Tibial nerve (tissue), 4 donors: ENCODE measurements around the gene BPIFA3. TPM values are rescaled to one million over a fixed set of nuclear protein-coding genes. Genes with fewer than 3 reads are reported as not detected.

Experiments
- DNase-seq, 2 donors: peaks; one replicate each; pipeline ENCODE4 v3.0.0-alpha.2; 2019; ENCODE audit warnings: low spot score in 2 of 2
- H3K27ac ChIP-seq, 4 donors: fragments of 200-600 bp; sonication (generic) in 3 of 4; one replicate each; pipeline ENCODE4 v1.5.1; 2017 to 2019; ENCODE audit warnings: mild to moderate bottlenecking in 1 of 4
- H3K27me3 ChIP-seq, 2 donors: fragments of 200-600 bp; sonication (generic) in 1 of 2; one replicate each; pipeline versions ENCODE4 v1.5.1 to v1.6.0; 2017 to 2019
- H3K36me3 ChIP-seq, 3 donors: fragments of 200-600 bp; sonication (generic); one replicate each; pipeline ENCODE4 v1.5.1; 2018 to 2019
- H3K4me1 ChIP-seq, 4 donors: fragments of 200-600 bp; sonication (generic) in 3 of 4; one replicate each; pipeline ENCODE4 v1.5.1; 2017 to 2019
- H3K4me3 ChIP-seq, 4 donors: fragments of 200-600 bp; sonication (generic) in 3 of 4; one replicate each; pipeline ENCODE4 v1.5.1; 2017 to 2019; ENCODE audit warnings: mild to moderate bottlenecking in 1 of 4, moderate library complexity in 1 of 4
- H3K9me3 ChIP-seq, 4 donors: fragments of 200-600 bp; sonication (generic) in 3 of 4; one replicate each; pipeline ENCODE4 v1.5.1; 2017 to 2019
- CTCF ChIP-seq, 5 experiments: fragments of 200-600 bp in 3 of 5; fragments of 450-650 bp in 2 of 5; sonication (generic) in 3 of 5; IDR thresholded peaks; one replicate each; pipeline ENCODE4 v1.5.1; 2016 to 2019; ENCODE audit warnings: antibody characterized with exemption in 5 of 5, mild to moderate bottlenecking in 3 of 5, moderate library complexity in 2 of 5
- EP300 ChIP-seq, 2 donors: sonication (generic); formaldehyde crosslinking; IDR thresholded peaks; one replicate each; pipeline ENCODE4 v1.6.1; 2017; ENCODE audit warnings: antibody characterized with exemption in 2 of 2, mild to moderate bottlenecking in 1 of 2
- POLR2A ChIP-seq, 2 donors: fragments of 450-650 bp; IDR thresholded peaks; one replicate each; pipeline ENCODE4 v1.6.1; 2017; ENCODE audit warnings: antibody characterized with exemption in 2 of 2, mild to moderate bottlenecking in 2 of 2, moderate library complexity in 2 of 2
- WGBS, 2 donors: methylation state at CpG; one replicate each; pipeline ENCODE4 v1.1.5; 2018; 5-methylcytosine and 5-hydroxymethylcytosine counted together
- total RNA-seq, 4 donors: library from RNA; depleted of rRNA; stranded (reverse); fragments of >200 nt; gene quantifications; one replicate each; pipeline ENCODE4 v1.1.0, GENCODE V29; 2016

BPIFA3 gene
- total RNA-seq, 4 donors from 2014 or later = not detected

- H3K9me3 ChIP-seq = no peaks in the 10 kb centered on the region
Measured at GRCh38 chr20:33276303-33277113, 59.4 kb downstream of the BPIFA3 start.

More at GRCh38 chr20:33276303-33277113, 59.4 kb downstream of the BPIFA3 start:
- WGBS, 2 donors = 81 to 85% methylated on average over 12 of the region's 12 CpGs
- peaks cover 0 to 9% (median 0%) of the 10 kb centered on the region in 4 donors for H3K4me1 ChIP-seq
- TF ChIP-seq POLR2A (IDR thresholded peaks at IDR 0.05) (no peak), EP300 (IDR thresholded peaks at IDR 0.05) (no peak), CTCF (IDR thresholded peaks at IDR 0.05) (no peak)
- H3K27me3 ChIP-seq = no peaks in the 10 kb centered on the region
- no peaks in the 10 kb centered on the region for H3K36me3 ChIP-seq
- H3K27ac ChIP-seq = no peak overlapping the region
- no peak overlapping the region for H3K4me3 ChIP-seq
- DNase-seq = no peak

Other genes with a start within 250 kb of the BPIFA3 start
- gene SUN5, start 212.9 kb upstream of the BPIFA3 start, total RNA-seq = not detected
- not detected for gene BPIFB2, start 209.6 kb upstream of the BPIFA3 start, total RNA-seq
- not detected for gene BPIFB6, start 185.7 kb upstream of the BPIFA3 start, total RNA-seq
- not detected for gene BPIFB3, start 163.4 kb upstream of the BPIFA3 start, total RNA-seq
- gene BPIFB4, start 137.7 kb upstream of the BPIFA3 start, total RNA-seq = not detected
- gene BPIFA2, start 49.2 kb upstream of the BPIFA3 start, total RNA-seq = 1 to 10 TPM in 1 of 4 donors, not detected in 3; 2.2 TPM
- not detected for gene BPIFA1, start 18.6 kb downstream of the BPIFA3 start, total RNA-seq
- gene BPIFB1, start 65.9 kb downstream of the BPIFA3 start, total RNA-seq = not detected
- gene CDK5RAP1, start 184.2 kb downstream of the BPIFA3 start, total RNA-seq = 10 to 100 TPM; 29.5 to 36.7 (median 32.7) TPM
- 100 to 1,000 TPM in 2 of 4 donors, 10 to 100 TPM in 2; 44.1 to 120 (median 95.6) TPM for gene SNTA1, start 226.4 kb downstream of the BPIFA3 start, total RNA-seq